AG09319 (cell line): ENCODE data around the gene GFRA1.

Experiments used
- DNase-seq: peaks from one replicate; pipeline ENCODE4 v3.0.0-alpha.2; 2010; ENCODE audit warnings: low read depth; ENCODE audit errors: extremely low read depth
- CTCF ChIP-seq: IDR thresholded peaks from 2 replicates; pipeline ENCODE4 v1.5.1; 2011; ENCODE audit warnings: low read depth, mild to moderate bottlenecking, inconsistent platforms, low read length, moderate library complexity

GFRA1 gene

GRCh38 chr10:116024271-116024878 is 248.6 kb downstream of the GFRA1 start:
- no peak for DNase-seq

GRCh38 chr10:116017405-116017804 is 255.6 kb downstream of the GFRA1 start:
- no peak for DNase-seq

More at GRCh38 chr10:116024271-116024878, 248.6 kb downstream of the GFRA1 start:
- no peak for TF ChIP-seq CTCF

GRCh38 chr10:116015583-116016333 is 257.2 kb downstream of the GFRA1 start:
- no peak for TF ChIP-seq CTCF
- DNase-seq = no peak

More at GRCh38 chr10:116017405-116017804, 255.6 kb downstream of the GFRA1 start:
- TF ChIP-seq CTCF = no peak

GRCh38 chr10:116014871-116015582 is 258.0 kb downstream of the GFRA1 start:
- no peak for DNase-seq
- TF ChIP-seq CTCF = no peak

GRCh38 chr10:116014326-116014725 is 258.7 kb downstream of the GFRA1 start:
- no peak for DNase-seq
- TF ChIP-seq CTCF = no peak

GRCh38 chr10:116011929-116012328 is 261.1 kb downstream of the GFRA1 start:
- TF ChIP-seq CTCF = no peak

More at GRCh38 chr10:116011929-116012328, 261.1 kb downstream of the GFRA1 start:
- no peak for DNase-seq
